ENCODE results near the gene GPR62. TPM values are rescaled to one million over a fixed set of nuclear protein-coding genes. Genes with fewer than 3 reads are reported as not detected.

GPR62 gene
- total and polyA plus RNA-seq, 2 experiments from 2014 or later: 0.10 to 0.38 TPM

DNA sequence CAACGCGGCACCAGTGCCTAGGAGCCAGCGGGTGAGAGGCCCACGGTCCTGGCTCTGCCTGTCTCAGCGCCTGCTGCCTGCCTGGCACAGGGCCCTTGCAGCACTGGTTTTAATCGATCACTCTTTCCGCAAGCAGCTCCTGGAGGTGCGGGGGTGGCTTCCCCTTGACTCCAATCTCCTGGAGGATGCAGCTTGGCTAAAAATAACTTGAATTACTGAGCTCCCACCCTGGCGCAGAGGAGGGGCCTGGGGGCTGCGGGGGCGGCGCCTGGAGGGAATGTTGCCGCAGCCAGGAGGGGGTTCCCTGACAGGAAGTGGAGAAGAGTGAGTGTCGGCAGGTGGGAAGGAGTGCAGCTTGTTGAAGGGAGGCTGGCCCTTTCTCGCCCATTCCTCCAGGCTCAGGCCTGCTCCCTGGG, 50.4 kb downstream of the GPR62 start:
- H2AFZ ChIP-seq: peak overlapping the region; percentile 91
- H3K79me2 ChIP-seq (replicated peaks; ENCODE audit: insufficient read depth): no peaks in the 10 kb centered on the region
- H3K27ac ChIP-seq (ENCODE audit: low read depth): no peak overlapping the region
- peak overlapping the region; percentile 59 for H3K4me3 Mint-ChIP-seq
- H3F3A ChIP-seq (replicated peaks; ENCODE audit: low read depth): no peaks in the 10 kb centered on the region; the same call in 1 of the 2 replicates
- peak overlapping the region; percentile 73 for H3K4me2 ChIP-seq
- no peaks in the 10 kb centered on the region for H3K27me3 ChIP-seq (ENCODE audit: insufficient read depth)
- no peaks in the 10 kb centered on the region for H3K36me3 Mint-ChIP-seq (ENCODE audit: low read depth)
- H3K4me1 ChIP-seq (ENCODE audit: insufficient read depth): peaks cover 30% of the 10 kb centered on the region; the same call in 1 of the 2 replicates
- H3K9me2 ChIP-seq (ENCODE audit: insufficient read depth): no peaks in the 10 kb centered on the region
- peak overlapping the region; percentile 47 for H3K4me3 ChIP-seq
- H3K27me3 Mint-ChIP-seq (ENCODE audit: insufficient read depth, low read depth, poor library complexity): peaks cover 23% of the 10 kb centered on the region
- TF ChIP-seq, protein P1, sequence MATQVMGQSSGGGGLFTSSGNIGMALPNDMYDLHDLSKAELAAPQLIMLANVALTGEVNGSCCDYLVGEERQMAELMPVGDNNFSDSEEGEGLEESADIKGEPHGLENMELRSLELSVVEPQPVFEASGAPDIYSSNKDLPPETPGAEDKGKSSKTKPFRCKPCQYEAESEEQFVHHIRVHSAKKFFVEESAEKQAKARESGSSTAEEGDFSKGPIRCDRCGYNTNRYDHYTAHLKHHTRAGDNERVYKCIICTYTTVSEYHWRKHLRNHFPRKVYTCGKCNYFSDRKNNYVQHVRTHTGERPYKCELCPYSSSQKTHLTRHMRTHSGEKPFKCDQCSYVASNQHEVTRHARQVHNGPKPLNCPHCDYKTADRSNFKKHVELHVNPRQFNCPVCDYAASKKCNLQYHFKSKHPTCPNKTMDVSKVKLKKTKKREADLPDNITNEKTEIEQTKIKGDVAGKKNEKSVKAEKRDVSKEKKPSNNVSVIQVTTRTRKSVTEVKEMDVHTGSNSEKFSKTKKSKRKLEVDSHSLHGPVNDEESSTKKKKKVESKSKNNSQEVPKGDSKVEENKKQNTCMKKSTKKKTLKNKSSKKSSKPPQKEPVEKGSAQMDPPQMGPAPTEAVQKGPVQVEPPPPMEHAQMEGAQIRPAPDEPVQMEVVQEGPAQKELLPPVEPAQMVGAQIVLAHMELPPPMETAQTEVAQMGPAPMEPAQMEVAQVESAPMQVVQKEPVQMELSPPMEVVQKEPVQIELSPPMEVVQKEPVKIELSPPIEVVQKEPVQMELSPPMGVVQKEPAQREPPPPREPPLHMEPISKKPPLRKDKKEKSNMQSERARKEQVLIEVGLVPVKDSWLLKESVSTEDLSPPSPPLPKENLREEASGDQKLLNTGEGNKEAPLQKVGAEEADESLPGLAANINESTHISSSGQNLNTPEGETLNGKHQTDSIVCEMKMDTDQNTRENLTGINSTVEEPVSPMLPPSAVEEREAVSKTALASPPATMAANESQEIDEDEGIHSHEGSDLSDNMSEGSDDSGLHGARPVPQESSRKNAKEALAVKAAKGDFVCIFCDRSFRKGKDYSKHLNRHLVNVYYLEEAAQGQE (IDR thresholded peaks at IDR 0.05; ENCODE audit: unreplicated experiment): no peak
- peak; percentile 52; the same call in 1 of the 2 replicates for TF ChIP-seq POLR2AphosphoS5 (IDR thresholded peaks at IDR 0.05; ENCODE audit: low read depth)
- ATAC-seq: peak; percentile 47
- DNase-seq (ENCODE audit: low spot score): peak; percentile 85
- peaks cover 58% of the 10 kb centered on the region for H3K4me1 Mint-ChIP-seq
- no peak overlapping the region for H3K27ac Mint-ChIP-seq
- H4K20me1 ChIP-seq (replicated peaks; ENCODE audit: insufficient read depth): no peaks in the 10 kb centered on the region
- H3K36me3 ChIP-seq (ENCODE audit: insufficient read depth): no peaks in the 10 kb centered on the region
- no peaks in the 10 kb centered on the region for H3K9me3 Mint-ChIP-seq

DNA sequence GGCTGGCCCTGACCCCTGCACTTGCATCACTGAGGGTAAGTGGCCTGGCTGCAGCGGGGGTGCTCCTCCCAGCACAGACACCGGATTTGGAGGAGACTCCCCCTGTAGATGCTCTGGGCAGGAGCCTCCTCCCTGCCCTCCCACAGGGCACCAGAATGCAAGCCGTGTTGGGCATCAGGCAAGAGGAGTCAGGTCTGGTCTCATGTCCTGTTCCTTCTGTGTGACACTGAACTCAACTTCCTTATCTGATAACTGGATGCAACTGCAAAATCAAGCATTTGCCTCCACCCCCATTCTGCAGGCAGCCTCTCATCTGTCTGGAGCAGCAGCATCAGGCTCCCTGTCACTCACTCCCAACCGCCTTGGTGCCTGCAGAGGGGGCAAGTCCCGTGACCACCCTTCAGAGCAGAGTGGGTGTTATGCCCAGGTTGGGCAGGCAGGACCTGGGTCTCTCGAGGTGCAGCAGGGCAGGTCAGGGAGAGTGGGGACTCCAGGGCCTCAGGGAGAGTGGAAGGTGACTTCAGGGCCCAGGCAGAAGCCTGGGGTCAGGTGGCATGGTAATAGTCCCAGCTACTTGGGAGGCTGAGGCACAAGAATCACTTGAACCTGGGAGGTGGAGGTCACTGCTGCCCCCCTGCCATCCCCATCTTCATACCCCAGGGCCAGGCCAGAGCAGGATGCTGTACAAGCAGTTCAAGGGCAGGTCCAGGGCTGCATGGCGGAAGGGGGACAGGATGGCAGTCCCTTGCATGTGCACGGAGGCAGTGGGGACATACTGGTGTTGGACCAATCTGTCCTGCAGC, 51.0 kb downstream of the GPR62 start:
- H3K36me3 ChIP-seq (ENCODE audit: insufficient read depth): no peaks in the 10 kb centered on the region
- DNase-seq (ENCODE audit: low spot score) (no peak), ATAC-seq (peak; percentile 3)
- Mint-ChIP-seq H3K27ac (no peak overlapping the region), H3K4me1 (peaks cover 58% of the 10 kb centered on the region), H3K9me3 (no peaks in the 10 kb centered on the region), H3K36me3 (ENCODE audit: low read depth) (no peaks in the 10 kb centered on the region; the same call in 2 of the 3 replicates), H3K27me3 (ENCODE audit: insufficient read depth, low read depth, poor library complexity) (peaks cover 23% of the 10 kb centered on the region), H3K4me3 (peak overlapping the region; percentile 59)
- no peaks in the 10 kb centered on the region for H3K79me2 ChIP-seq (replicated peaks; ENCODE audit: insufficient read depth)
- H3K27me3 ChIP-seq (ENCODE audit: insufficient read depth): no peaks in the 10 kb centered on the region
- no peaks in the 10 kb centered on the region; the same call in 1 of the 2 replicates for H3F3A ChIP-seq (replicated peaks; ENCODE audit: low read depth)
- peak overlapping the region; percentile 73 for H3K4me2 ChIP-seq
- no peaks in the 10 kb centered on the region for H4K20me1 ChIP-seq (replicated peaks; ENCODE audit: insufficient read depth)
- no peaks in the 10 kb centered on the region for H3K9me2 ChIP-seq (ENCODE audit: insufficient read depth)
- peak overlapping the region; percentile 47 for H3K4me3 ChIP-seq
- H3K4me1 ChIP-seq (ENCODE audit: insufficient read depth): peaks cover 30% of the 10 kb centered on the region; the same call in 1 of the 2 replicates
- peak overlapping the region; percentile 91 for H2AFZ ChIP-seq
- no peak for TF ChIP-seq EZH2phosphoT487 (IDR thresholded peaks at IDR 0.05; ENCODE audit: unreplicated experiment)
- TF ChIP-seq STAT1 (IDR thresholded peaks at IDR 0.05; ENCODE audit: unreplicated experiment): no peak
- TF ChIP-seq CREB1 (CRISPR knock-in tag; IDR thresholded peaks at IDR 0.05; ENCODE audit: low read depth): no peak
- TF ChIP-seq, protein P1 (IDR thresholded peaks at IDR 0.05; ENCODE audit: unreplicated experiment): no peak
- no peak for TF ChIP-seq POLR2AphosphoS5 (IDR thresholded peaks at IDR 0.05; ENCODE audit: low read depth)
- TF ChIP-seq JUNB (IDR thresholded peaks at IDR 0.05; ENCODE audit: unreplicated experiment): no peak
- TF ChIP-seq, protein P2, sequence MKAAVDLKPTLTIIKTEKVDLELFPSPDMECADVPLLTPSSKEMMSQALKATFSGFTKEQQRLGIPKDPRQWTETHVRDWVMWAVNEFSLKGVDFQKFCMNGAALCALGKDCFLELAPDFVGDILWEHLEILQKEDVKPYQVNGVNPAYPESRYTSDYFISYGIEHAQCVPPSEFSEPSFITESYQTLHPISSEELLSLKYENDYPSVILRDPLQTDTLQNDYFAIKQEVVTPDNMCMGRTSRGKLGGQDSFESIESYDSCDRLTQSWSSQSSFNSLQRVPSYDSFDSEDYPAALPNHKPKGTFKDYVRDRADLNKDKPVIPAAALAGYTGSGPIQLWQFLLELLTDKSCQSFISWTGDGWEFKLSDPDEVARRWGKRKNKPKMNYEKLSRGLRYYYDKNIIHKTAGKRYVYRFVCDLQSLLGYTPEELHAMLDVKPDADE (IDR thresholded peaks at IDR 0.05): no peak
- no peak for TF ChIP-seq NANOG (IDR thresholded peaks at IDR 0.05; ENCODE audit: borderline replicate concordance)
- H3K27ac ChIP-seq (ENCODE audit: low read depth): no peak overlapping the region
